HepG2 (cell line): Measurements from ENCODE around the gene PRKAR1A. TPM values are rescaled to one million over a fixed set of nuclear protein-coding genes. Genes with fewer than 3 reads are reported as not detected.

Experiments
- CBX2 ChIP-seq, 2 experiments: fragments of 200-600 bp in 1 of 2; sonication (generic); formaldehyde crosslinking in 1 of 2; IDR thresholded peaks; 2 replicates each; pipeline versions ENCODE4 v1.7.0 to v1.8.1; 2018 to 2022; ENCODE audit warnings: low read depth in 2 of 2, low read length in 1 of 2, mild to moderate bottlenecking in 1 of 2, missing genetic modification reagents in 1 of 2
- HMG20B ChIP-seq: conservative IDR thresholded peaks from 2 replicates; pipeline ENCODE4 v1.6.1; 2016; ENCODE audit warnings: missing genetic modification reagents, missing compliant biosample characterization
- ISL2 ChIP-seq: sonication (generic); formaldehyde crosslinking; IDR thresholded peaks from 2 replicates; pipeline ENCODE4 v1.5.0; 2020; ENCODE audit warnings: missing genetic modification reagents
- MBNL3 ChIP-seq: fragments of 250-450 bp; sonication (Bioruptor Pico); conservative IDR thresholded peaks from 2 replicates; pipeline ENCODE4 v1.8.0; 2022; ENCODE audit warnings: mild to moderate bottlenecking, inconsistent platforms
- TMF1 ChIP-seq: sonication (generic); formaldehyde crosslinking; IDR thresholded peaks from 2 replicates; pipeline ENCODE4 v1.8.1; 2022; ENCODE audit warnings: low read depth, missing genetic modification reagents
- ZFP82 ChIP-seq: sonication (generic); formaldehyde crosslinking; IDR thresholded peaks from 2 replicates; pipeline ENCODE4 v1.5.1; 2020; ENCODE audit warnings: mild to moderate bottlenecking, missing genetic modification reagents, borderline replicate concordance
- polyA plus RNA-seq, 8 experiments: library from polyadenylated mRNA; depleted of rRNA in 3 of 8; stranded (reverse) in 7 of 8; unstranded in 1 of 8; fragments of >200 nt; fragmentation: Illumina TruSeq in 4 of 8; extraction: Trizol in 4 of 8; gene quantifications; 2 replicates each; pipeline versions ENCODE4 v1.2.1 to v1.2.3, GENCODE V29; 2011 to 2016; ENCODE audit warnings: low read depth in 4 of 8, missing spikeins in 1 of 8, mixed read lengths in 1 of 8; ENCODE audit not compliant: insufficient read depth in 1 of 8
- total RNA-seq, 5 experiments: library from RNA; depleted of rRNA; stranded (reverse); fragments of >200 nt; fragmentation: Illumina TruSeq; extraction: Trizol; gene quantifications; 2 replicates each; pipeline ENCODE4 v1.2.3, GENCODE V29; 2016; ENCODE audit warnings: low read depth in 1 of 5
- TF ChIP-seq, protein P1 (sequence below): sonication (generic); formaldehyde crosslinking; IDR thresholded peaks from 2 replicates; pipeline ENCODE4 v1.5.1; 2020; ENCODE audit warnings: missing genetic modification reagents, mild to moderate bottlenecking, borderline replicate concordance
- TF ChIP-seq, protein P2 (sequence below): sonication (generic); formaldehyde crosslinking; conservative IDR thresholded peaks from 2 replicates; pipeline ENCODE4 v1.8.1; 2023; ENCODE audit warnings: missing genetic modification reagents
- TF ChIP-seq, protein P3 (sequence below): sonication (generic); formaldehyde crosslinking; IDR thresholded peaks from 2 replicates; pipeline ENCODE4 v1.9.0; 2021; ENCODE audit warnings: mild to moderate bottlenecking, missing genetic modification reagents
- TF ChIP-seq, protein P4 (sequence below): IDR thresholded peaks from 2 replicates; pipeline ENCODE4 v1.6.1; 2016; ENCODE audit warnings: control low read depth
- TF ChIP-seq, protein P5 (sequence below): IDR thresholded peaks from 2 replicates; pipeline ENCODE4 v1.6.1; 2012; ENCODE audit warnings: low read length, improper control_type of control experiment

The PRKAR1A gene
- total and polyA plus RNA-seq, 2 of the 13 experiments (the other 11 are each of a cell fraction or from before 2014, with no cell fraction given): 265 to 266 TPM

DNA sequence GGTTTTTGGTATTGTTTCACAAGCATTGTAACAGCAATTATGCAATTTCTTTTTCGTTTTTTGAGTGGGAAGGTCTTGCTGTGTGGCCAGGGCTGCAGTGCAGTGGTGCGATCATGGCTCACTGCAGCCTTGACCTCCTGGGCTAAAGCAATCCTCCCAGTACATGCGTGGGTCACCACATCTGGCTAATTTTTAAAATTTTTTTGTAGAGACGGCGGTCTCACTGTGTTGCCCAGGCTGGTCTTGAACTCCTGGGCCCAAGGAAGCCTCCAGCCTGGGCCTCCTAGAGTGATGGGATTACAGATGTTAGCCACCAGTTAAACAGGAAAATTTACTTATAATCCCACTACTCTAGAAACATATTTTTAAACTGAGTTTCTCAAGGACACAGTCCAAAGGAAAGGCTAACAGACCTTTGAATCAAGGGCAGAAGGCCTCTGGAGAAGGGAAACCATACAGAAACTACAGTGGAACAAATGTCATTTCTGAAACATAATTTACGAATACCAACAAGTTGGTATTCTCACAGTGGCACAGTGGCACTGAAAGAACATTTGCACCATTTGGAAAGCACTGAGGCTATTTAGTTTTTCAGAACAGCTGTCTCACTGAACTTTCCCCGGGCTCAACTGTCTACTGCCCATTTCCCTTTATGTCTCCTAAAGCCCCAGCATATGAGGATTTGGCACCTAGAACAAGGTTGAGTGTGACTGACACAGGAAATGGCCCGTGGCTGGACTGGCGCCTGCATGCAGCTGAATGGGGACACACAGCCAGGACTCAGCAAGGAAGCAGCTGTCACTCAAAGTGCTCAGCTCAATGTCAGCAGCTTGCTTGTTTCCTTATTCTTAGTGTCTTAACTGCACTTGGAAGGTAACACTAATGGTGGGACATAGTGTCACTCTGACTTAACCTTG, 2.8 kb upstream of the PRKAR1A start (continued):
- TF ChIP-seq, protein P1, sequence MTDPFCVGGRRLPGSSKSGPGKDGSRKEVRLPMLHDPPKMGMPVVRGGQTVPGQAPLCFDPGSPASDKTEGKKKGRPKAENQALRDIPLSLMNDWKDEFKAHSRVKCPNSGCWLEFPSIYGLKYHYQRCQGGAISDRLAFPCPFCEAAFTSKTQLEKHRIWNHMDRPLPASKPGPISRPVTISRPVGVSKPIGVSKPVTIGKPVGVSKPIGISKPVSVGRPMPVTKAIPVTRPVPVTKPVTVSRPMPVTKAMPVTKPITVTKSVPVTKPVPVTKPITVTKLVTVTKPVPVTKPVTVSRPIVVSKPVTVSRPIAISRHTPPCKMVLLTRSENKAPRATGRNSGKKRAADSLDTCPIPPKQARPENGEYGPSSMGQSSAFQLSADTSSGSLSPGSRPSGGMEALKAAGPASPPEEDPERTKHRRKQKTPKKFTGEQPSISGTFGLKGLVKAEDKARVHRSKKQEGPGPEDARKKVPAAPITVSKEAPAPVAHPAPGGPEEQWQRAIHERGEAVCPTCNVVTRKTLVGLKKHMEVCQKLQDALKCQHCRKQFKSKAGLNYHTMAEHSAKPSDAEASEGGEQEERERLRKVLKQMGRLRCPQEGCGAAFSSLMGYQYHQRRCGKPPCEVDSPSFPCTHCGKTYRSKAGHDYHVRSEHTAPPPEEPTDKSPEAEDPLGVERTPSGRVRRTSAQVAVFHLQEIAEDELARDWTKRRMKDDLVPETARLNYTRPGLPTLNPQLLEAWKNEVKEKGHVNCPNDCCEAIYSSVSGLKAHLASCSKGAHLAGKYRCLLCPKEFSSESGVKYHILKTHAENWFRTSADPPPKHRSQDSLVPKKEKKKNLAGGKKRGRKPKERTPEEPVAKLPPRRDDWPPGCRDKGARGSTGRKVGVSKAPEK (CRISPR knock-in tag): no peak
- TF ChIP-seq, protein P2, sequence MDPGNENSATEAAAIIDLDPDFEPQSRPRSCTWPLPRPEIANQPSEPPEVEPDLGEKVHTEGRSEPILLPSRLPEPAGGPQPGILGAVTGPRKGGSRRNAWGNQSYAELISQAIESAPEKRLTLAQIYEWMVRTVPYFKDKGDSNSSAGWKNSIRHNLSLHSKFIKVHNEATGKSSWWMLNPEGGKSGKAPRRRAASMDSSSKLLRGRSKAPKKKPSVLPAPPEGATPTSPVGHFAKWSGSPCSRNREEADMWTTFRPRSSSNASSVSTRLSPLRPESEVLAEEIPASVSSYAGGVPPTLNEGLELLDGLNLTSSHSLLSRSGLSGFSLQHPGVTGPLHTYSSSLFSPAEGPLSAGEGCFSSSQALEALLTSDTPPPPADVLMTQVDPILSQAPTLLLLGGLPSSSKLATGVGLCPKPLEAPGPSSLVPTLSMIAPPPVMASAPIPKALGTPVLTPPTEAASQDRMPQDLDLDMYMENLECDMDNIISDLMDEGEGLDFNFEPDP (CRISPR knock-in tag): 0 out of 2 replicates have a peak, but pooled peaks have one; percentile 10
- TF ChIP-seq, protein P3, sequence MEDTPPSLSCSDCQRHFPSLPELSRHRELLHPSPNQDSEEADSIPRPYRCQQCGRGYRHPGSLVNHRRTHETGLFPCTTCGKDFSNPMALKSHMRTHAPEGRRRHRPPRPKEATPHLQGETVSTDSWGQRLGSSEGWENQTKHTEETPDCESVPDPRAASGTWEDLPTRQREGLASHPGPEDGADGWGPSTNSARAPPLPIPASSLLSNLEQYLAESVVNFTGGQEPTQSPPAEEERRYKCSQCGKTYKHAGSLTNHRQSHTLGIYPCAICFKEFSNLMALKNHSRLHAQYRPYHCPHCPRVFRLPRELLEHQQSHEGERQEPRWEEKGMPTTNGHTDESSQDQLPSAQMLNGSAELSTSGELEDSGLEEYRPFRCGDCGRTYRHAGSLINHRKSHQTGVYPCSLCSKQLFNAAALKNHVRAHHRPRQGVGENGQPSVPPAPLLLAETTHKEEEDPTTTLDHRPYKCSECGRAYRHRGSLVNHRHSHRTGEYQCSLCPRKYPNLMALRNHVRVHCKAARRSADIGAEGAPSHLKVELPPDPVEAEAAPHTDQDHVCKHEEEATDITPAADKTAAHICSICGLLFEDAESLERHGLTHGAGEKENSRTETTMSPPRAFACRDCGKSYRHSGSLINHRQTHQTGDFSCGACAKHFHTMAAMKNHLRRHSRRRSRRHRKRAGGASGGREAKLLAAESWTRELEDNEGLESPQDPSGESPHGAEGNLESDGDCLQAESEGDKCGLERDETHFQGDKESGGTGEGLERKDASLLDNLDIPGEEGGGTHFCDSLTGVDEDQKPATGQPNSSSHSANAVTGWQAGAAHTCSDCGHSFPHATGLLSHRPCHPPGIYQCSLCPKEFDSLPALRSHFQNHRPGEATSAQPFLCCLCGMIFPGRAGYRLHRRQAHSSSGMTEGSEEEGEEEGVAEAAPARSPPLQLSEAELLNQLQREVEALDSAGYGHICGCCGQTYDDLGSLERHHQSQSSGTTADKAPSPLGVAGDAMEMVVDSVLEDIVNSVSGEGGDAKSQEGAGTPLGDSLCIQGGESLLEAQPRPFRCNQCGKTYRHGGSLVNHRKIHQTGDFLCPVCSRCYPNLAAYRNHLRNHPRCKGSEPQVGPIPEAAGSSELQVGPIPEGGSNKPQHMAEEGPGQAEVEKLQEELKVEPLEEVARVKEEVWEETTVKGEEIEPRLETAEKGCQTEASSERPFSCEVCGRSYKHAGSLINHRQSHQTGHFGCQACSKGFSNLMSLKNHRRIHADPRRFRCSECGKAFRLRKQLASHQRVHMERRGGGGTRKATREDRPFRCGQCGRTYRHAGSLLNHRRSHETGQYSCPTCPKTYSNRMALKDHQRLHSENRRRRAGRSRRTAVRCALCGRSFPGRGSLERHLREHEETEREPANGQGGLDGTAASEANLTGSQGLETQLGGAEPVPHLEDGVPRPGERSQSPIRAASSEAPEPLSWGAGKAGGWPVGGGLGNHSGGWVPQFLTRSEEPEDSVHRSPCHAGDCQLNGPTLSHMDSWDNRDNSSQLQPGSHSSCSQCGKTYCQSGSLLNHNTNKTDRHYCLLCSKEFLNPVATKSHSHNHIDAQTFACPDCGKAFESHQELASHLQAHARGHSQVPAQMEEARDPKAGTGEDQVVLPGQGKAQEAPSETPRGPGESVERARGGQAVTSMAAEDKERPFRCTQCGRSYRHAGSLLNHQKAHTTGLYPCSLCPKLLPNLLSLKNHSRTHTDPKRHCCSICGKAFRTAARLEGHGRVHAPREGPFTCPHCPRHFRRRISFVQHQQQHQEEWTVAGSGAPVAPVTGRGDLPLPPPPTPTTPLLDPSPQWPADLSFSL: no peak
- no peak for TF ChIP-seq HMG20B
- TF ChIP-seq ISL2 (CRISPR knock-in tag): peak; percentile 50; the same call in 1 of the 2 replicates
- TF ChIP-seq, protein P4, sequence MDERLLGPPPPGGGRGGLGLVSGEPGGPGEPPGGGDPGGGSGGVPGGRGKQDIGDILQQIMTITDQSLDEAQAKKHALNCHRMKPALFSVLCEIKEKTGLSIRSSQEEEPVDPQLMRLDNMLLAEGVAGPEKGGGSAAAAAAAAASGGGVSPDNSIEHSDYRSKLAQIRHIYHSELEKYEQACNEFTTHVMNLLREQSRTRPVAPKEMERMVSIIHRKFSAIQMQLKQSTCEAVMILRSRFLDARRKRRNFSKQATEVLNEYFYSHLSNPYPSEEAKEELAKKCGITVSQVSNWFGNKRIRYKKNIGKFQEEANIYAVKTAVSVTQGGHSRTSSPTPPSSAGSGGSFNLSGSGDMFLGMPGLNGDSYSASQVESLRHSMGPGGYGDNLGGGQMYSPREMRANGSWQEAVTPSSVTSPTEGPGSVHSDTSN (CRISPR knock-in tag): peak; percentile 91
- TF ChIP-seq ZFP82 (CRISPR knock-in tag): no peak
- TF ChIP-seq, protein P5, sequence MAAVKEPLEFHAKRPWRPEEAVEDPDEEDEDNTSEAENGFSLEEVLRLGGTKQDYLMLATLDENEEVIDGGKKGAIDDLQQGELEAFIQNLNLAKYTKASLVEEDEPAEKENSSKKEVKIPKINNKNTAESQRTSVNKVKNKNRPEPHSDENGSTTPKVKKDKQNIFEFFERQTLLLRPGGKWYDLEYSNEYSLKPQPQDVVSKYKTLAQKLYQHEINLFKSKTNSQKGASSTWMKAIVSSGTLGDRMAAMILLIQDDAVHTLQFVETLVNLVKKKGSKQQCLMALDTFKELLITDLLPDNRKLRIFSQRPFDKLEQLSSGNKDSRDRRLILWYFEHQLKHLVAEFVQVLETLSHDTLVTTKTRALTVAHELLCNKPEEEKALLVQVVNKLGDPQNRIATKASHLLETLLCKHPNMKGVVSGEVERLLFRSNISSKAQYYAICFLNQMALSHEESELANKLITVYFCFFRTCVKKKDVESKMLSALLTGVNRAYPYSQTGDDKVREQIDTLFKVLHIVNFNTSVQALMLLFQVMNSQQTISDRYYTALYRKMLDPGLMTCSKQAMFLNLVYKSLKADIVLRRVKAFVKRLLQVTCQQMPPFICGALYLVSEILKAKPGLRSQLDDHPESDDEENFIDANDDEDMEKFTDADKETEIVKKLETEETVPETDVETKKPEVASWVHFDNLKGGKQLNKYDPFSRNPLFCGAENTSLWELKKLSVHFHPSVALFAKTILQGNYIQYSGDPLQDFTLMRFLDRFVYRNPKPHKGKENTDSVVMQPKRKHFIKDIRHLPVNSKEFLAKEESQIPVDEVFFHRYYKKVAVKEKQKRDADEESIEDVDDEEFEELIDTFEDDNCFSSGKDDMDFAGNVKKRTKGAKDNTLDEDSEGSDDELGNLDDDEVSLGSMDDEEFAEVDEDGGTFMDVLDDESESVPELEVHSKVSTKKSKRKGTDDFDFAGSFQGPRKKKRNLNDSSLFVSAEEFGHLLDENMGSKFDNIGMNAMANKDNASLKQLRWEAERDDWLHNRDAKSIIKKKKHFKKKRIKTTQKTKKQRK: no peak
- no peak for TF ChIP-seq MBNL3 (CRISPR knock-in tag)
- no peak for TF ChIP-seq CBX2 (IDR thresholded peaks at IDR 0.05; ENCODE audit: low read depth, low read length)
- no peak for TF ChIP-seq CBX2 (CRISPR knock-in tag; IDR thresholded peaks at IDR 0.05; ENCODE audit: low read depth)
- TF ChIP-seq TMF1 (CRISPR knock-in tag): 0 out of 2 replicates have a peak, but pooled peaks have one; percentile 63
